Erythroblast (primary cell): Measurements from ENCODE around the gene LRRC52.

Experiments
- GATA1 ChIP-seq: IDR thresholded peaks from 2 replicates; pipeline ENCODE4 v1.6.1; 2011; ENCODE audit warnings: low read depth, mild to moderate bottlenecking, control low read depth, low read length, moderate library complexity
- POLR2A ChIP-seq: IDR thresholded peaks from 2 replicates; pipeline ENCODE4 v1.6.1; 2011; ENCODE audit warnings: mild to moderate bottlenecking, low read length

DNA sequence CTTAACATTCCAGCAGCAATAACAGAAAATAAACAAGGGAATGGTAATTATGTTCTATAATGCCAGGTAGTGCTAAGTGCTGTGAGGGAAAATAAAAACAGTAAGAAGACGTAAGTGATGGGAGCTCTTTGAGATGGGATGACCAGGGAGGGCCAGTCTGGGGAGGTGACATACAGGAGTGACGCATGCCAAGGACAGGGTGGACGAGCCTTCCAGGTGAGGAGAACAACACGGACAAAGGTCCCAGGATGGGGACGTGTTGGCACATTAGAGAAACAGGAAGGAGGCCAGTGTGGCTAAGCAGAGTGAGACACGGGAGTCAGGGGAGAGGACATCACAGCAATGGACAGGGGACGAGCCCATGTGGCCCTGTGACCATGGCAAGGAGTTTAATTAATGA lies 11.7 kb upstream of the LRRC52 start:
- TF ChIP-seq POLR2A: no peak
- TF ChIP-seq GATA1: no peak
